Measurements from ENCODE around the gene KIAA1217. TPM values are rescaled to one million over a fixed set of nuclear protein-coding genes. Genes with fewer than 3 reads are reported as not detected.
A peak's percentile ranks its signal among the peaks of the same experiment; 100 is the strongest.

Gene KIAA1217
- total RNA-seq, 1 experiment from 2014 or later: 4.3 TPM

GRCh38 chr10:24406809-24407483 is 198.0 kb downstream of the KIAA1217 start:
- DNase-seq (ENCODE audit: low read depth): no peak

GRCh38 chr10:24407928-24408327 is 199.0 kb downstream of the KIAA1217 start:
- no peak for DNase-seq (ENCODE audit: low read depth)

DNA sequence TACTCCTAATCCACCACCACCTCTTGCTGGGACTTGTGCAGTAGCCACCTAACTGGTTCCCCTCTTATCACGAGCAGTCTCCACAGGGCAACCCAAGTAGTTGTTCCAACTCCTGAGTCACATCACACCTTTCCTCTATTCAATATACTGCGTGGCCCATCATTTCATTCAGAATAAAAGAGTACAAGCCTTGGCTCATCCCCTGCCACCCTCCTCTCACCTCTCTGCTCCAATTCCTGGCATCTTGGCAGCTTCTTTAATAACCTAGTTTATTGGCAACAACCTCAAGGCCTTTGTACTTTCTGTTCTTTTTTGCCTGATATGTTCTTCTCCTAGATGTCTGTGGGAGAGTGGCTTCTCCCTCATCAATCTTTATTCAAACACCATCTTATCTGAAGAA is 199.4 kb downstream of the KIAA1217 start:
- no peak for DNase-seq (ENCODE audit: low read depth)

- DNase-seq (ENCODE audit: low read depth): no peak
Measured at GRCh38 chr10:24414597-24414996, 205.7 kb downstream of the KIAA1217 start.

- no peak for DNase-seq (ENCODE audit: low read depth)
Measured at GRCh38 chr10:24415455-24416125, 206.7 kb downstream of the KIAA1217 start.

DNA sequence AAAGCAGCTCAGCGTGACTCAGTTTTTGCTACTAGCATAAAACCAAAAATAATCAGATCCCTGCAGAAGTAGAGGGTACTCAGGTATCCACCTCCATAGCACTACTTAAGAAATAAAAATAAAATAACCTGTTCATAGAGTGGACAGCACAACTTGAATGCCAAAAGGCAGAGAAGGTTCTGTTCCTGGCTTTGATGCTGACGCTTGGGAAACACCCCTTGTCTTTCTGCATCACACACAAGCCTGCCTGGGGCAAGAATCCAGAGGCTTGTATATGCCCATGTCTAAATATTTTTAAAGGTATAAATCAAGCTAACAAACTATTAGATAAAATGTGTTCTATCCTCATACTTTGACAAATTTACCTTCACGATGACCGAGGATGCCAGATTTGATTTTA is 207.3 kb downstream of the KIAA1217 start:
- no peak for DNase-seq (ENCODE audit: low read depth)

DNA sequence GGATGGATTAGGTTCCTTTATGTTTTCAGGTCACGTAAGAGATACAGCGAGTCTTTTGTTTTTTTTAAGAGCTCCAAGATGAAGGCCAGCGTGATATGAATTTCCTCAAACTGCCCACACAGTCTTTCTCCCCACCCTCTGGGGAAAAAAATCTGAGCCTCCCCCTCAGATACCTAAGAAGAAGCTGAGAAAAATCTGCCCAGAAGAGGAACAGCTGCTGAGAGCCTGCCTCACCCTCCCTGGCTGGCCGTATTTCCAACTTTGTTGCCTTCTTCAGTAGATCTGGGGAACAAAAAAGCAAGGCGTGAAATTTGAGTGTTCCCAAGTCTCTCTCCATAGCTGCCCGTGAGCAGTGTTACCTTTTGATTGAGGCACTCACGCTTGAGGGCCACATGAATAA is 208.1 kb downstream of the KIAA1217 start:
- DNase-seq (ENCODE audit: low read depth): no peak

DNA sequence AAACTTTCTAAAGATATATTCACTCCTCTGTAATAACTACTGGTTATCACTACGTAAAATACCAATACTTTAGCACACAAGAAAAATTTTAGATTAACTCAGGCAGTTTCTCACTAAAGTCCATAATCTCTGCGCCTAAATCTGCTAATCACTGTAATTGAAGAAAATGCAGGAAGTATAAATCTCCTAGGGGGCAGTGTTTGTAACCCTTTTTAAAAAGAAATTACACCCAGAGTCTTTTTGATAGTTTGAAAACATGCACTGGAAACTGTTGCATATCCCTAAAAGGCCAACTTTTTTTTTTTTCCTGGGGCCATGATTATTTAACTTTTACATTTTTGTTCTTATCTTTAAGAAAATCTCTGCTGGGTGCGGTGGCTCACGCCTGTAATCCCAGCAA is 209.6 kb downstream of the KIAA1217 start:
- DNase-seq (ENCODE audit: low read depth): no peak

DNA sequence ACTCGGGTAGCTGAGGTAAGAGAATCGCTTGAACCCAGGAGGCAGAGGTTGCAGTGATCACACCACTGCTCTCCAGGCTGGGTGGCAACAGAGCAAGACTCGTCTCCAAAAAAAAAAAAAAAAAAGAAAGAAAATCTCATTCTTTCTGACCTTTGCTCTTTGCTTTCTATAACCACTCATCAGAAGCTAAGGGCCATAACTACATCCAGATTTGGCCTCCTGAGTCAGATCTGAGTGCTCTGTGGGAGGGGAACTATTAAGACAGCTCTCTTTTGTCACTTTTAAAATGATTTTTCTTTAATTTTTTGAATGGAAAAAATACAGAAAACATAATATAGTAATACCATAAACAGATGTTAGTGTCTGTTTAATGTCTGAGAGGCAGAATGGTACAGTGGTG is 210.1 kb downstream of the KIAA1217 start:
- DNase-seq (ENCODE audit: low read depth): no peak

- DNase-seq (ENCODE audit: low read depth): no peak
Measured at GRCh38 chr10:24425151-24425550, 216.2 kb downstream of the KIAA1217 start.

- DNase-seq (ENCODE audit: low read depth): no peak
Measured at GRCh38 chr10:24427678-24428409, 218.9 kb downstream of the KIAA1217 start.

- peak; percentile 31 for DNase-seq (ENCODE audit: low read depth)
Measured at GRCh38 chr10:24428410-24428782, 219.5 kb downstream of the KIAA1217 start.

DNA sequence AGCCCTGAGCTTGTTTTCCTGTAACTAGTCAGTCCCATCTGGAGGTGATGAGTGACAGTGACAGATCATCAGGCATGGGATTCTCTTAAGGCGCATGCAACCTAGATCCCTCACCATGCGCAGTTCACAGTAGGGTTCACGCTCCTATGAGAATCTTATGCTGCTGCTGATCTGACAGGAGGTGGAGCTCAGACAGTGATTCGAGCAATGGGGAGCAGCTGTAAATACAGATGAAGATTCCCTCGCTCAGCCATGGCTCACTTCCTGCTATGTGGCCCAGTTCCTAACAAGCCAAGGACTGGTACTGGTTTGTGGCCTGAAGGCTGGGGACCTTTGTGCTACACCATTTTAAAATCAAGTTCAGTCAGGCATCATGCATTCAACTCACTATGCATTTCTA is 221.7 kb downstream of the KIAA1217 start:
- peak; percentile 6 for DNase-seq (ENCODE audit: low read depth)

DNA sequence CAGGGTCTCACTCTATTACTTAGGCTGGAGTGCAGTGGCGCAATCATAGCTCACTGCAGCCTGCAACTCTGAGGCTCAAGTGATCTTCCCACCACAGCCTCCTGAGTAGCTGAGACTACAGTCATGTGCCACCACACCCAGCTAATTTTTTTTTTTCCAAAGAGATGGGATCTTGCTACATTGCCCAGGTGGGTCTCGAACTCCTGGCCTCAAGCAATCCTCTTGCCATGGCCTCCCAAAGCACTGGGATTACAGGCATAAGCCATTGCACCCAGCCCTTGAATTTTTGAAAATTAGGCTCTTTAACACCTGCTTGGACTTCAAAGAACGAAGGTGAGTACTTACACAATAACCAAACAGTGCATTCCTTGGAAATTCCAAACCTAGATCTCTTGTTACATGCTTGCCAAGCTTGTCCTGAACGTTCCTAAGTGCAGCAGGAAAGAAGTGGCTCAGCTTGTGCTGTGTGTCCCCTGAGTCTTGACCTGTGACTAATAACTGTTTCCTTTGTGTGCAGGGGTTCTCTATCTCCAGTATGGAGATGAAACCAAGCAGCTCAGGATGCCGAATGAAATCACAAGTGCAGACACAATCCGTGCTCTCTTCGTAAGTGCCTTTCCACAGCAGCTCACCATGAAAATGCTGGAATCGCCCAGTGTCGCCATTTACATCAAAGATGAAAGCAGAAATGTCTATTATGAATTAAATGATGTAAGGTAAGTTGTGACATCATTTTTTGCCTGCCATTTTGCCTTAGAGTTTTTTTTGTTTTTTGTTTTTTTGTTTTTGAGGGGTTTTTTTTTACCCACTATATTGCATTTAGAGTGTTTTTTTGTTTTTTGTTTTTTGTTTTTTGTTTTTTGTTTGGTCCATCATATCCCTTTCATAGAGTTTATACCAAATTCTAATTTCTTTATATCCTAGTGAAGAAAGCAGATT is 223.8 kb downstream of the KIAA1217 start:
- DNase-seq (ENCODE audit: low read depth): peak; percentile 47

DNA sequence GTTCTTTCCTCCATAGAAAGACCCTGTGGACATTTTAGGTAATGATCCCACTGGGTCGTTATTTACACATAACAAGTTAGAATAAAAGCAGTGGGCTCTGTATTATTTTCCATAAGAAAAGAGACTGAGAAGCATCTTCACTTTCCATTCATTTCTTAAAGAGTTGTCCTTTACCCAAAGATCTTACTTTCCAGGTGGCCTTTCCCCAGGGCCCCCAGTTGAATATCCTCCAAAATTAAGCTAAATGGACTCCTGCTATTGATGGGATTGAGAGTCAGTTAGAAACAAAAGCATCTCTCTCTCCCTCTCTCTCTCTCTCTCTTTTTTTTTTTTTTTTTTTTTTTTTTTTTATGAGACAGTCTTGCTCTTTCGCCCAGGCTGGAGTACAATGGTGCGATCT is 224.8 kb downstream of the KIAA1217 start:
- no peak for DNase-seq (ENCODE audit: low read depth)

- no peak for DNase-seq (ENCODE audit: low read depth)
Measured at GRCh38 chr10:24434961-24435360, 226.0 kb downstream of the KIAA1217 start.

- DNase-seq (ENCODE audit: low read depth): peak; percentile 50
Measured at GRCh38 chr10:24435374-24435773, 226.4 kb downstream of the KIAA1217 start.

DNA sequence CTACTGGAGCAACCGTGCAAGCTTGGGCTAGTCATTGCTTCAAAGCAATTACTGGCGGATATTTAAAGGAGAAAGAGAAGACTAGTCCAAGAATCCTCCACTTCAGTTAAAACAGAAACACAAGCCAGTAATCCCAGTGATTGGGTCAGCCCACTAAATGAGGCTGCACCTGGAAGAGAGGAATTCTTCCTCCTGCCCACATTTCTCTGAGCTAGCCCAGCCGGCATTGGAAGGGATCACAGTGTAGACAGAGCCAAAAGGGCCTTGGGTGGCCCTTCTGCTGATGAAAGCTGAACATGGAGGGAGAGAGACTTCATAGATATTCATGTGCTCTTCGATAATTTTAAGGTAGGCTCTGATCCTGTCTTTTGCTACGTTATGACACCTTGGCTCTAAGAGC is 228.4 kb downstream of the KIAA1217 start:
- no peak for DNase-seq (ENCODE audit: low read depth)

- no peak for DNase-seq (ENCODE audit: low read depth)
Measured at GRCh38 chr10:24438800-24439199, 229.9 kb downstream of the KIAA1217 start.

GRCh38 chr10:24439935-24440334 is 231.0 kb downstream of the KIAA1217 start:
- DNase-seq (ENCODE audit: low read depth): no peak

DNA sequence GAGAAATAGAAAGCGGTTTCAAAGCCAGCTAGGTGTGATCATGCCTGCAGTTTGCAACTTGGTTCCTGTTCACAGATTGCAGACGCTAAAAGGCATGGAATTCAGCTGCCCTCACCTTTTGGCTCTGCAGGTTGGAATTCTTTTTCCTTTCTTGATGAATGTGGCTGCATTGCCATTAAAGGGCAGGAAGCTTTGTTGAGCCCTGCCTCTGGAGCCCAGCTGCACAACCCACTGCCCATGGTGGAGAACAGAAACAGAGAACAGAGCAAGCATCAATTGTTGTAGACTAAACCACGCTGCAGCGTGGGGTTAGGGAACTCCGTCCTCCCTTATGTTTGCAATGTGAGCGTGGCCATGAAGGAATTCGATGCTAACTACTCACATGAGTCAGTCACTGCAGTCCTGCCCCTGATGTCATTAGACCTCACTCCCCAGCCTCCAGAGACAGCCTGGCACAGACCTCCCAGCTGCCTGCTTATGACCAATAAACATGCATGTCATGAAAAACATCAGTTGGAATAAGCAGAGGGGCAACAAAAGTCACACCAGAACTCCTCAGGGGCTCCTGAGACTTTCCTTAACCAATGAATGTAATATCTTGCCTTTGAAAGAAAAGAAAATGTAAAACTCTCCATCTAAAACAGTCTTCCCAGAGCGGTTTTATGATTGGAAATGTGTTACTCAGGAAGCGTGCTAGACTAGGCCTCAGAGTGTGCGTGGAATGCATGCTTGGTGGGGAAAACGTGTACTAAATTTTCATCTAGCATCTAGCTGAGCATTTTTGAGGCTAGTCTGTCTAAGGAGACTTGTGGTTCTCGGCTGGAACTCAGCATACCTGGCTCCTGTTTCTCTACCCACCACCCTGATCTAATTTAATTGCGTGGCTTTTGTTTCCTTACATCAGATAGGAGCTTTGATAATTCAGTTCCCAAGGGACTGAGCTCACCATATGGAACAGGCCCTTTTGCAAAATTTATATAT is 232.2 kb downstream of the KIAA1217 start:
- peak; percentile 74 for DNase-seq (ENCODE audit: low read depth)
